MM.1S (cell line): ENCODE data around the gene BNIP5.

ENCODE experiments used
- DNase-seq: peaks from one replicate; pipeline ENCODE4 v3.0.0-alpha.2; 2015
- H2AFZ ChIP-seq: fragments of 300-600 bp; sonication (generic); 2 replicates; pipeline ENCODE4 v1.6.0; 2016; ENCODE audit warnings: antibody characterized with exemption, low read length
- H3F3A ChIP-seq: fragments of 300-600 bp; sonication (generic); 2 replicates; pipeline ENCODE4 v1.6.1; 2016; ENCODE audit warnings: mild to moderate bottlenecking, antibody characterized with exemption, low read length, moderate library complexity, mixed read lengths; ENCODE audit not compliant: insufficient read depth
- H3K27ac ChIP-seq: fragments of 300-600 bp; sonication (generic); 2 replicates; pipeline ENCODE4 v1.5.1; 2016; ENCODE audit warnings: mild to moderate bottlenecking, low read length
- H3K27me3 ChIP-seq: fragments of 300-600 bp; sonication (generic); replicated peaks from 2 replicates; pipeline ENCODE4 v1.6.0; 2016; ENCODE audit warnings: low read length; ENCODE audit not compliant: insufficient read depth
- H3K36me3 ChIP-seq: fragments of 300-600 bp; sonication (generic); replicated peaks from 2 replicates; pipeline ENCODE4 v1.6.1; 2016; ENCODE audit warnings: mild to moderate bottlenecking, low read length, mixed read lengths; ENCODE audit not compliant: insufficient read depth
- H3K4me1 ChIP-seq: fragments of 300-600 bp; sonication (generic); 2 replicates; pipeline ENCODE4 v1.6.1; 2016; ENCODE audit warnings: low read length, mixed read lengths
- H3K4me2 ChIP-seq: fragments of 300-600 bp; sonication (generic); 2 replicates; pipeline ENCODE4 v1.6.0; 2016; ENCODE audit warnings: low read depth, low read length
- H3K4me3 ChIP-seq: fragments of 300-600 bp; sonication (generic); 2 replicates; pipeline ENCODE4 v1.5.1; 2016; ENCODE audit warnings: low read length, mixed read lengths
- H3K79me2 ChIP-seq: fragments of 300-600 bp; sonication (generic); 2 replicates; pipeline ENCODE4 v1.6.1; 2016; ENCODE audit warnings: mixed run types, low read length, mixed read lengths
- H3K9ac ChIP-seq: fragments of 300-600 bp; sonication (generic); 2 replicates; pipeline ENCODE4 v1.6.1; 2016; ENCODE audit warnings: low read length, mixed read lengths
- H3K9me2 ChIP-seq: fragments of 300-600 bp; sonication (generic); replicated peaks from 2 replicates; pipeline ENCODE4 v1.6.1; 2016; ENCODE audit warnings: mild to moderate bottlenecking, low read length, mixed read lengths; ENCODE audit not compliant: insufficient read depth
- H3K9me3 ChIP-seq: fragments of 300-600 bp; sonication (generic); replicated peaks from 2 replicates; pipeline ENCODE4 v1.6.1; 2016; ENCODE audit warnings: mild to moderate bottlenecking, low read length, mixed read lengths; ENCODE audit not compliant: insufficient read depth
- H4K20me1 ChIP-seq: fragments of 300-600 bp; sonication (generic); 2 replicates; pipeline ENCODE4 v1.6.1; 2016; ENCODE audit warnings: mild to moderate bottlenecking, low read length, moderate library complexity, mixed read lengths; ENCODE audit not compliant: insufficient read depth
- CTCF ChIP-seq: fragments of 300-600 bp; sonication (generic); IDR thresholded peaks from 2 replicates; pipeline ENCODE4 v1.5.1; 2016; ENCODE audit warnings: antibody characterized with exemption, low read length, mixed read lengths
- EZH2 ChIP-seq: fragments of 300-600 bp; sonication (generic); optimal IDR thresholded peaks from 2 replicates; pipeline ENCODE3; 2017; ENCODE audit warnings: low read depth, mild to moderate bottlenecking, antibody characterized with exemption, low read length, mixed read lengths
- EZH2phosphoT487 ChIP-seq: fragments of 300-600 bp; sonication (generic); IDR thresholded peaks from 2 replicates; pipeline ENCODE4 v1.6.1; 2018; ENCODE audit warnings: antibody characterized with exemption, low read length

Gene BNIP5

GRCh38 chr6:36301085-36301658 lies 35.5 kb downstream of the BNIP5 start:
- no peak for DNase-seq
- H2AFZ ChIP-seq: no peak overlapping the region
- H3F3A ChIP-seq: no peaks in the 10 kb centered on the region
- H3K9me3 ChIP-seq: no peaks in the 10 kb centered on the region
- H3K4me3 ChIP-seq: no peak overlapping the region
- no peak overlapping the region for H3K27ac ChIP-seq
- H3K27me3 ChIP-seq: no peaks in the 10 kb centered on the region
- no peak overlapping the region for H3K4me2 ChIP-seq
- H3K9me2 ChIP-seq: no peaks in the 10 kb centered on the region
- no peaks in the 10 kb centered on the region for H4K20me1 ChIP-seq
- H3K4me1 ChIP-seq: peaks cover 4% of the 10 kb centered on the region; the same call in 1 of the 2 replicates
- no peak overlapping the region for H3K9ac ChIP-seq
- TF ChIP-seq EZH2phosphoT487 (no peak), CTCF (no peak), EZH2 (no peak)
- no peaks in the 10 kb centered on the region for H3K36me3 ChIP-seq
- H3K79me2 ChIP-seq: no peaks in the 10 kb centered on the region

GRCh38 chr6:36298027-36298426 lies 38.7 kb downstream of the BNIP5 start:
- H3K9me2 ChIP-seq: no peaks in the 10 kb centered on the region
- no peaks in the 10 kb centered on the region for H3F3A ChIP-seq
- H3K27me3 ChIP-seq: no peaks in the 10 kb centered on the region; the same call in 1 of the 2 replicates
- H3K9me3 ChIP-seq: no peaks in the 10 kb centered on the region
- H3K36me3 ChIP-seq: no peaks in the 10 kb centered on the region
- no peak overlapping the region for H3K4me3 ChIP-seq
- H4K20me1 ChIP-seq: no peaks in the 10 kb centered on the region
- H3K79me2 ChIP-seq: no peaks in the 10 kb centered on the region
- no peak for TF ChIP-seq EZH2phosphoT487
- no peak for TF ChIP-seq EZH2
- TF ChIP-seq CTCF: no peak
- H3K4me1 ChIP-seq: peaks cover 4% of the 10 kb centered on the region; the same call in 1 of the 2 replicates
- no peak overlapping the region for H3K4me2 ChIP-seq
- no peak overlapping the region for H3K9ac ChIP-seq
- DNase-seq: no peak
- no peak overlapping the region for H2AFZ ChIP-seq
- H3K27ac ChIP-seq: no peak overlapping the region

- H3K4me3 ChIP-seq: no peak overlapping the region
- no peaks in the 10 kb centered on the region for H4K20me1 ChIP-seq
- no peaks in the 10 kb centered on the region for H3K9me2 ChIP-seq
- H3F3A ChIP-seq: no peaks in the 10 kb centered on the region
- no peak overlapping the region for H3K4me2 ChIP-seq
- no peaks in the 10 kb centered on the region for H3K79me2 ChIP-seq
- TF ChIP-seq EZH2phosphoT487 (no peak), EZH2 (no peak), CTCF (no peak)
- no peaks in the 10 kb centered on the region for H3K9me3 ChIP-seq
- no peak overlapping the region for H3K27ac ChIP-seq
- DNase-seq: no peak
- peaks cover 4% of the 10 kb centered on the region; the same call in 1 of the 2 replicates for H3K4me1 ChIP-seq
- H3K36me3 ChIP-seq: no peaks in the 10 kb centered on the region
- H3K9ac ChIP-seq: no peak overlapping the region
- H2AFZ ChIP-seq: no peak overlapping the region
- no peaks in the 10 kb centered on the region; the same call in 1 of the 2 replicates for H3K27me3 ChIP-seq
These were observed 39.2 kb downstream of the BNIP5 start for GRCh38 chr6:36297511-36297910.
